Effector CD8-positive, alpha-beta T cell (primary cell): ENCODE results near the gene ATF5.

Experiments used
- DNase-seq: peaks from one replicate; lab custom pipeline; 2025; lab: John Stamatoyannopoulos, UW

ATF5 gene

DNA sequence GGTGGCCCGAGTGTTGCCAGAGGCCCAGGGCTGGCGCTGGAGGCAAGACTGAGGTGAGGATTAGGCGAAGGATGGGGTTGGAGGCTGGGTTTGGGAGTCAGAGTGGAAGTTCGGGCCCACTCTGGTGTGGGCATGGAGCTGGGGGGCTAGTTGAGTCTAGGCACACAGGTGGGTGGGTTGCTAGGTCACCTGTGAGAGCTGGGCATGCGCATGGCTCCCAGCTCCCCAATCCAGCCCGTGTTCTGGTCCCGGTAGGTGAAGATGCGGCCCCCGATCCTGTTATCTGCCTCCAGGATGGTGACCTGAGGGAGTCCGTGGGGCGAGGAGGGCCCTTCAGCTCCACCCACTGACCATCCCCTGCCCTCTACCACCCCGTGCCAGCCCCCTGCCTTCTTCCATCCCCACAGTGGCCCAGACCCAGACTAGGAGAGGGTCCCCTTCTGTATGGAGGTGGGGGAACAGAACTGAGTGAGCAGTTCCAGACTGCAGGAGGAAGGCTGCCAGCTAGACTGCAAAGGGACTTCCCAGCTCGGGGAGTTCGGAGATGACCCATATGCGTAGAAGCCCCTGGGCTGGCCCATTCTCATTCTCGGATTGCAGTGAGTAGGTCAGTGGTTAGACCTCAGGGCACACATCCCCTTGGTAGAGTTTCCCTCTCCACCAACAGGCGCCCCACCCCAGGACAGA is 34.0 kb upstream of the ATF5 start:
- DNase-seq, result no peak

GRCh38 chr19:49895566-49896297 is 33.3 kb upstream of the ATF5 start:
- DNase-seq, result no peak

- DNase-seq, result no peak
Measured at GRCh38 chr19:49896863-49897621, 32.0 kb upstream of the ATF5 start, which contains the start of gene IL4I1. Gene IL4I1, minus strand, starts transcription at chr19:49896887. Its CDS starts 727 bp downstream, at chr19:49896160.

GRCh38 chr19:49904136-49904535 is 24.9 kb upstream of the ATF5 start:
- DNase-seq, result no peak

GRCh38 chr19:49906879-49907564 is 22.0 kb upstream of the ATF5 start:
- no peak for DNase-seq

- DNase-seq, result no peak
Measured at GRCh38 chr19:49907745-49908446, 21.1 kb upstream of the ATF5 start.

DNA sequence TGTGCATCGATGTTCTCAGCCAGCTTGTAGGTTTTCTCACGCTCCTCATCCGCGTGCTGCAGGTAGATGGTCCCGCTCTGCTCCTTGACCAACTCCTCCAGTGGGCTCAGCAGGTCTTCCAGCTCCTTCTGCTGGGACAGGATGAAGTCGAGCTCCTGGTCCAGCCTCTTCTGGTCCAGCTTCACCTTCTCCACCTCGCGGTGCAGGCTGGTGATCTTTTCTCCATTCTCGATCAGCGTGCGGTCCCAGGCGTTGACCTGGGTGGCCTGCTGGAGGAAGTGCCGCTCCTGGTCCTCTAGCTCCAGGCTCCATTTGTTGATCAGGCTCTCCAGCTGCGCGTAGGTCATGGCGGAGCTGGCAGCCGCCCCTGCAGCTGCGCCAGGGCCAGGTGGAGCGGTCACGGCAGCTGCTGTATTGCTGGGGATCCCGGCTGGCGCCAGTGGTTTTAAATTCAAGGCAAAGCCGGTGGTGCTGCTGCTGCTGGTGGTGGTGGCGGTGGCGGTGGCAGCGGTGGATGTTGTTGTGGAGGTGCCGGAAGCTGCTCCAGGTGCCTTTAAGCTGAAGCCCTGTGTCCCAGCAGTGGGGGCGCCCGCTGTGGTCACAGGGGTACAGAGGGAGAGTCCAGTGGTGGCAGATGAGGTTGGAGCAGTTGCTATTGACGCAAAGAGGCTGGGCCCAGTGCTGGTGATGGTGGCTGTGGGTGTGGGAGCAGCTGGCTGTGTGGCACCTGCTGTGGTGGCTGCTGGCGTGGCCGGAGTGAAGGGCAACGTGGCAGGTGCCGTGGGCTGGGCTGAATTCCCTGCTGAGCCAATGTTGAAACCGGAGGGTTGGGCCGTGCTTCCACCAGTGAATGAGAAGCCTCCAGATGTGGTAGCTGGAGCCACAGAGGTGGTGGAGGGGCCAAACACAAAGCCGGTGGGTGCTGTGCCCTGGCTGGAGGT is 20.3 kb upstream of the ATF5 start:
- no peak for DNase-seq

GRCh38 chr19:49910179-49910578 is 18.8 kb upstream of the ATF5 start:
- DNase-seq, result no peak

- DNase-seq, result no peak
Measured at GRCh38 chr19:49911381-49912145, 17.4 kb upstream of the ATF5 start.

GRCh38 chr19:49912965-49913685 is 15.9 kb upstream of the ATF5 start:
- DNase-seq, result no peak

DNA sequence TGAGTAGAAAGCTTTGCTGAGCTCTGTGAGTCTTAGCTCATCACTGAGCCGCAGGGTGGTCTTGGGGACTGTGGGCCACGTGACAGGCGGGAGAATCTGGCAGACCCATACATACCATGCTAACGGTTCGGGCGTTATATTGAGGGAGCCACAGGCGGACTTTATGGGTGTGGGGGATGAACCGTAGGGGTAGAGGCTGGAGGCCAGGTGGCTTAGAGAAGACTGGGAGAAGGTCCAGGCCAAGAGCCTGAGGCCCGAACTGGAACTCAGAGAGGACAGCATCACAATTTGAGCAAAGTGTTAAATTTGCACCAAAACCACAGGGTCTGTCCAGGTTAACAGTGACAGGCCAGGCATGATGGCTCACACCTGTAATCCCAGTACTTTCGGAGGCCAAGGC is 15.3 kb upstream of the ATF5 start:
- no peak for DNase-seq

DNA sequence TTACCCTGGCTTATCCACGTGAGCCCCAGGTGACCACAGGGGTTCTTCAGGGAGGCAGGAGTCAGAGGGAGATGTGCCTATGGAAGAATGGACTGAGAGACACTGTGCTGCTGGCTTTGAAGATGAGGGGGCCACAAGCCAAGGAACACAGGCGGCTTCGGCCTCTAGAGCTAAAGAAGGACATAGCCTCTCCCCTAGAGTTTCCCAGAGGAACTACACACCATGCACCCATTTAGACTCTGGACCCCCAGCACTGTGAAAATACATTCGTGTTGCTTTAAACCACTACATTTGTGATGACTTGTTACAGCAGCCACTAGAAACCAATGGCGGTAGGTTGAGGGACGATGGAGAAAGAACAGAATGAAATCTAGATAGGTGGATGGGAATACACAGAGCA is 13.7 kb upstream of the ATF5 start:
- no peak for DNase-seq

DNA sequence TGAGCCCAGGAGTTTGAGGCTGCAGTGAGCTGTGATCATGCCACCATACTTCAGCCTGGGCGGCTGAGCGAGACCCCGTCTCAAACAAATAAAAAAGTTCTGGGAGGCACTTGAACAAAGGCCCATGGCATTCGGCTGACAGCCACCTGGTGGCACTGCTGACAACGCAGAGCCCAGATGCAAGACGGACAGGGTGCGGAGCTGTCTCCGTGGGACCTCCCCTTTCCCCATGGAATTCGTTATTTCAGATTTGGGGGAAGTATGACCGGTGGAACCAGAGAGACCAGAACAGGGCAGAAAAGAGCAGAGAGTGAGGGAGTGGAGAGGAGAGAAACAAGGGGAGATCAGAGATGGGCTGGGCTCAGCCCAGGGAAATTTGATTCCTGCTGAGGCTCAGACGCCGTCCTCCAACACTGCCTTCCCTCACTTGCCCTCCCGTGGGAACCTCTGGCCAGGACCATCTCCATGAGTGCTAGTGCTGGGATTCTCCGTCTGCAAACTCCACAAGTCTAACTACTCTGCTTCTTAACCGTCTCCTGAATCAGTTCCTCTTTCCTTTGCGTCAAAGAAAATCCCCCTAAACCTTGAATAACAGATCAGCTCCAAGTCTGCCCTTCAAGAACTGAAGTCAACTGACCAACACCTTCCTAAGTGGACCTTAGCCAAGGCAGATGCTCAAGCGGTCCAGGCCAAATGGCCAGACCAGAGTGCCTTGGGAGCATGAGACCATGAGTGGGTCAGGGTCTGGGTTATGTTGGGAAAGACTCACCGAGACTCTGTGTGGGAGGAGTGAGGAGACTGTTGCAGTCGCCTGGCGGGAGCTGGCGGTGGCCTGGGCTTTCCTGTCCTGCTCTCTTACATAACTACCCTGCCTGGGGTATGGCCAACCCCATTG is 11.9 kb upstream of the ATF5 start:
- no peak for DNase-seq

DNA sequence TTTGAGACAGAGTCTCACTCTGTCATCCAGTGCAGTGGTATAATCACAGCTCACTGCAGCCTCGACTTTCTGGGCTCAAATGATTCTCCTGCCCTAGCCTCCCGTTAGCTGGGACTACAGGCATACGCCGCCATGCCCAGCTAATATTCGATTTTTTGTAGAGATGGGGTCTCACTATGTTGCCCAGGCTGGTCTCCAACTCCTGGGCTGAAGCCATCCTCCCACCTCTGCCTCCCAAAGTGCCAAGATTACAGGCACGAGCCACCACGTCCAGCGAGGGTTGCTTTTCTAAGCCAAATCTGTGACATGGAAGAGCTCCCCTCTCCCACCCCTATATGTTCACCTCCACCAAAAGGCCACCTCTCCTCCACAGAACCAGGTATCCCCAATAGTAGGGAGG is 10.9 kb upstream of the ATF5 start:
- no peak for DNase-seq

DNA sequence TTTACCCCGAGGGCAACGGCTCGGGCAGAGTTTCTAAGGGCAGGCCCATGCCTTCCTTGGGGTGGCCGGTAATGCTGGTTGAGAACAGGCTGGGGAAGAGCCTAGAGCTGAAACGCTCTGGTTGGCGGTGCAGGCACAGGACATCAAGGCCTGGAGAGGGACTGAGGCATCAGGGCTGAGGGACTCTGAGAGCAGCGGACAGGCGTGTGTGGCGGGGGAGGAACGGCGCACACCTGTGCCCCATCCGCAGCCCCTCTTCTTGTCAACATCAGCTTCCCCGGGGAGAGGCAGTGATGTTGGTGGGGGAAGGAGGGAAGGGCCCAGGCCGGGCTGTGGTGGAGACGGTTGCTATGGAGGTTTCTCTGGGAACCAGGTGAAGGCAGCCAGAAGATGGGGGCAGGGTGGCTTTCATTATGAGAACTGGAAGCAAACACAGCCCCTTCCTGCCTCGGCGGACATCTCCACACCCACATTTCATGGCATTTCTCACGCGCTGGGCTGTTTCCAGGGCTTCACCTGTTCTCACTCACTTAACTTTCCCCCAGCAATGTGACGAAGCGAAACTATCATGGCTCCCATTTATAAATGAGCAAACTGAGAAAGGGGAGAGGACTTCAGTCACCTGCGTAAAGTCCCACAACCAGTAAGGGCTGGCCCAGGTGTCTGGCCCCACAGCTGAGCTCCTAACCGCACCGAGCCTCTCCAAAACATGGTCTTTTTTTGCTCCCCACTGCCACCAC is 8.2 kb upstream of the ATF5 start:
- no peak for DNase-seq

DNA sequence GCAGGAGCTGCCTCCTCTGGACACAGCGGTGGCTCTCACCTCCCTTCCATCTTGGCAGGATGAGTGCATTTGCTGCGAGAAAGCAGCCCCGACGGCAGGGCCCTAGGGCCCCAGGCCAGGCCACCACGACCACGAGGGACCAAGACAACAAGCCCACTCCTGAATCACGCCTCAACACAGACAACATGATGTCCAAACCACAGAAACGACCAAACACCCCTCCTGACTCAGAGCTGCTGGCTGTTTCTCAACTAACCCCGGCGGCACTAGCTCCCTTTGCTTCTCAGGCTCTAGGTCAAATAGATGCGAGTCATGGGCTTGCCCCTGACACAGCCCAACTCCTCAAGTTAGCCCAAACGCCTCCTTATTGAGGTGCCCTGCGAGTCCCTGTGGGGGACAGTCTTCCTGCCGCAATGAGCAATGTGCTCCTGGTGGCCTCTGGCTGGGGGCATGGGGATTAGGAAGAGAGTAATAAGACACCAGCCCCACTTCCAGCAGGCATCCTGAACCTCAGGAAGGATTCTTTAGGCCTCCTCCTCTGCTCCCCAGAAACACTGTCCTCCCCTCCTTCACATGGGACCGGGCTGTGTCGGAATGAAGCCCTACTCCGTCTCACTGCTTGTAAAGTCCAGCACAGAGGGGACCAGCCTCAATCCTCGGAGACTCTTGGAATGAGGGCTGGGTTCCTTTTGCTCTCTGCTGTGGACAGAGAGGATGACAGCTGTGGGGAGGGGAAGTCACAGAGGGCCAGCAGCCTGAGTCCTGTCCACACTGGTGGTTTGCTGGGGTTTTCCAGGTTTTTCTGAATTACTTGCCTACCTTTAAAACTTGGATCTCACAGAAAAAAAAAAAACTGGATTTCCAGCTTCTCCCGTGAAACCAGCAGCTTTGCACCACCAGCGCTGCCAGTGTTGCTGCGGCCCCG is 6.9 kb upstream of the ATF5 start:
- no peak for DNase-seq
